ENCODE data around the gene HSF4. TPM values are rescaled to one million over a fixed set of nuclear protein-coding genes. Genes with fewer than 3 reads are reported as not detected.
A peak's percentile ranks its signal among the peaks of the same experiment; 100 is the strongest.

The HSF4 gene
- total RNA-seq, 1 donor from 2014 or later, result 3.8 TPM

GRCh38 chr16:67166598-67167168 is 2.1 kb downstream of the HSF4 start:
- DNase-seq, result no peak

- DNase-seq, result no peak
Measured at GRCh38 chr16:67167588-67167987, 3.0 kb downstream of the HSF4 start.

DNA sequence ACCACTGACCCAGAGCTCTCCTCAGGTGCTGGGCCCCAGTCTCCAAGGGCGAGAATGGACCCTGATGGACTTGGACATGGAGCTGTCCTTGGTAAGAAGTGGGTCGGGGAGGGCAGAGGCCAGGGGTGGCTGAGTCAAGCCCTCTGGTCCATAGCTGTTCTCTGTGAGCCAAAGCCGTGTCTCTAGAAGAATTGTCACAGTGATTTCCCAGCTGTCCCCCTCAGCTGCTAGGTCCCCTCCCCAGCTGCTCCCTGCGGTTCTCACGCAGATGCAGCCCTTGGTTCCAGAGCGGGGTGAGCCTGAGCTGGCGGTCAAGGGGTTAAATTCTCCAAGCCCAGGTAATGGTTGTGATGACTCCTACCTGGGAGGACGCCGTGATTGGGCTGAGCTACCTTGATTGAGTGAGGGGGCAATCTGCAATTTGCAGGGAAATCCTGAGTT is 4.5 kb downstream of the HSF4 start:
- no peak for DNase-seq

DNA sequence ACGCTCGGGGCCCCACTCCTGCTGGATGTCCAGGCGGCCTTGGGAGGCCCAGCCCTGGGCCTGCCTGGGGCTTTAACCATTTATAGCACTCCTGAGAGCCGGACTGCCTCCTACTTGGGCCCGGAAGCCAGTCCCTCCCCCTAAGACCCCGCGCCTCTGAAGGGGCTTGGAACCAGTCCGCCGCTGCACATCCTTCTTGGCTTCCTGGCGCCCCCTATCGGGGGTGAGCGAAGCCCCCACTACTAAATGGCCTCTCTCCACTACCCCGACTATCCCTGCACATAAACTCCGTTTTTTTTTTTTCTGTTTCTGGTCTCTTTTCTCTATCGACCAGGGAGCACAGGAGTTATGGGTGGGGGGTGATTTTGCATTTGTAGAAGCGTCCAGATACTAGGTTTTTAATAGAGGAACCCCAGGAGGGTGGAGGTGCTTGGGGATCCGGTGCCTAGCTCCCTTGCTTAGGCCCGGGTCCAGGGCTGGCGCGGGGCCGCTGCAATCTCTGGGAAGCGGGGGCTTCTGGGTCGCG is 5.2 kb downstream of the HSF4 start:
- peak; percentile 59 for DNase-seq

GRCh38 chr16:67170168-67170948 is 5.8 kb downstream of the HSF4 start, which contains the start of gene NOL3:
Gene NOL3 (plus strand): TSS chr16:67170538.
- peak; percentile 84 for DNase-seq

DNA sequence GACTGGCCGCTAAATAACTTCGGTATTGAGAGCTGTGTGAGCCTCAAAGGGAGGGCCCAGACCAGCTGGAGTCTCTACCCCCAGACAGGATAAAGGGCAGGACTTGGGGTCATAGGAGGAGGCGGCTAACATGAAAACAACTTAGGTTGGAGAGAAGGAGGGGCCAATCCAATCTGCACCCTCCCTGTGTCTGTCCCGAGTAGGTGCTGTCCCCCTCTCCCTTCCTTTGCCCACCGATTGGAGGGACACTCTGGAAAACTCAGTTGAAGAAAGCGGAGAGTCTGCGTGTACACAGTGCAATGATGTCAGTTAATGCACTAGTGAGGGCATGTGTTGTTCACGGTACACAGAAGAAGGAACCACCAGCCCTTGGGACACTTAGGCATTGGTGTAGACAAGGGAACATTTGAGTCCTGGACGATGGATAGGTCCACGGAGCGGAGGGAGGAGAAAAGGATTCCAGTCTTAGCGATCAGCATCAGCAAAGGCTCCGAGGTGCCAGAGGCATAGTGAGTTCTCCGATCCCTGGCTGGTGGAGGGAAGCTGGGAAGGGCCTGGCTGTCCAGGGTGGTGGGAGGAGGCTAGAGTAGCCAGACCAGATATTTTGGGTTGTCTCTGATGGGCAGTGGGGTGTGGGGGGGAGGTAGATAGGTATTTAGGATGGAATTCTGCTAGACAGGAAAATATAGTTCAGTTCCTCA is 6.6 kb downstream of the HSF4 start:
- no peak for DNase-seq

GRCh38 chr16:67173323-67173722 is 8.8 kb downstream of the HSF4 start:
- no peak for DNase-seq

- DNase-seq, result peak; percentile 83
Measured at GRCh38 chr16:67173808-67174705, 9.5 kb downstream of the HSF4 start.

DNA sequence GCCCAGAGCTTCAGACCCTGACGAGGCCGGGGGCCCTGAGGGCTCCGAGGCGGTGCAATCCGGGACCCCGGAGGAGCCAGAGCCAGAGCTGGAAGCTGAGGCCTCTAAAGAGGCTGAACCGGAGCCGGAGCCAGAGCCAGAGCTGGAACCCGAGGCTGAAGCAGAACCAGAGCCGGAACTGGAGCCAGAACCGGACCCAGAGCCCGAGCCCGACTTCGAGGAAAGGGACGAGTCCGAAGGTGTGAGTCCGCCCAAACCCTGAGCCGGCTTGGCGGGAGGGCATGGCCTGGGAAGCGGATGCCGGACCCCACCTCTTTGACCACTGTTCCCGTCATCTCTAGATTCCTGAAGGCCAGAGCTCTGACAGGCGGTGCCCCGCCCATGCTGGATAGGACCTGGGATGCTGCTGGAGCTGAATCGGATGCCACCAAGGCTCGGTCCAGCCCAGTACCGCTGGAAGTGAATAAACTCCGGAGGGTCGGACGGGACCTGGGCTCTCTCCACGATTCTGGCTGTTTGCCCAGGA is 10.2 kb downstream of the HSF4 start:
- DNase-seq, result no peak

GRCh38 chr16:67176662-67177061 is 12.1 kb downstream of the HSF4 start:
- DNase-seq, result no peak

- DNase-seq, result peak; percentile 79
Measured at GRCh38 chr16:67177743-67178699, 13.5 kb downstream of the HSF4 start.

GRCh38 chr16:67179421-67180080 is 15.0 kb downstream of the HSF4 start:
- no peak for DNase-seq

GRCh38 chr16:67180166-67180565 is 15.6 kb downstream of the HSF4 start:
- no peak for DNase-seq

DNA sequence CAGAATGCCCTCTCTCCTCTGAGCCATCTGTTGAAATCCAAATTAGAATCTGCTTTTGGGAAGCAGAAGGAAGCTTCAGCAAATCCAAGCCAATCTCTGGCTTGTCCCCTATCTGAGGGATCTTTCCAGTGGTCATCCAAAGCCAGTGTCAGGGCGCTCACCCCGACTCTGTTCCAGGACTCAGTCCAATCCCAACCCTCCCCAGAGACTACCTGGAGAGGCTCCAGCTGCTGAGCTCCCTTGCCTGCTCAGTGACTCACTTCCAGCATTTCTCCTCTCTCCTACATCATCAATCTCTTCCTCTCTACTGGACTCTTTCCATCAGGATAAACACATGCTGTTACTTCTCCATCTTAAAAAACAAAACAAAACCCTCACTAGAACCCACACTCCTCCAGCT is 16.8 kb downstream of the HSF4 start:
- DNase-seq, result no peak

DNA sequence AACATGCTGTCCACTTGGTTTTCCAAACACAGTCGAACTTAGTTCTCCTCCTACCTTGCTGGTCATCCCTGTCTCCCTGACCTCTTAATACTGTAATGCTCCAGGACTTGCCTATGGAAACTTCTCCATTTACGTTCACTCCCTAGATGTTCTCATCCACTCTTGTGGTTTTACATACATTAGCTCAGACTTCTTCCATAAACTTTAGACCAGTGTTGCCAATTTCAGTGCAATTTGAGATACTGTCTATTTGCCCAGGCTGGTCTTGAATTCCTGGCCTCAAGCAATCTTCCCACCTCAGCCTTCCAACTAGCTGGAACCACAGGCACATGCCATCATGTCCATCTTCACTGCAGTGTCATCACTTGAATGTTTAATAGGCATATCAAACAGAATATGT is 17.7 kb downstream of the HSF4 start:
- no peak for DNase-seq

DNA sequence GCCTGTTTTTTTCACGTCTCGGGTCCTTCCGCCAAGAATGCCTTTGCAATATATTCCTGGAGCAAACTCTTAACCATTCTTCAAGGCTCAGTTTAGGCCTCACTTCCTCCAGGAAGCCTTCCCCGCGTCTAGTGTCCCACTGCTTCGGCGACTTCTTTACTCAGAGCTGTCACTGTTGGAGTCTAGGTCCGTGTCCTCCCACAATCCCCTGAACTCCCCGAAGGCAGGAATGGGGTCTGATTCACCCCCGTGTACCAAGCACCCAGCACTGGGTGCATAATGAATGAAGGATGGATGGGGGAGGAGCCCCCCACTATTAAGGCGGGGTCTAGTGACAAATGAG is 18.7 kb downstream of the HSF4 start:
- DNase-seq, result no peak

DNA sequence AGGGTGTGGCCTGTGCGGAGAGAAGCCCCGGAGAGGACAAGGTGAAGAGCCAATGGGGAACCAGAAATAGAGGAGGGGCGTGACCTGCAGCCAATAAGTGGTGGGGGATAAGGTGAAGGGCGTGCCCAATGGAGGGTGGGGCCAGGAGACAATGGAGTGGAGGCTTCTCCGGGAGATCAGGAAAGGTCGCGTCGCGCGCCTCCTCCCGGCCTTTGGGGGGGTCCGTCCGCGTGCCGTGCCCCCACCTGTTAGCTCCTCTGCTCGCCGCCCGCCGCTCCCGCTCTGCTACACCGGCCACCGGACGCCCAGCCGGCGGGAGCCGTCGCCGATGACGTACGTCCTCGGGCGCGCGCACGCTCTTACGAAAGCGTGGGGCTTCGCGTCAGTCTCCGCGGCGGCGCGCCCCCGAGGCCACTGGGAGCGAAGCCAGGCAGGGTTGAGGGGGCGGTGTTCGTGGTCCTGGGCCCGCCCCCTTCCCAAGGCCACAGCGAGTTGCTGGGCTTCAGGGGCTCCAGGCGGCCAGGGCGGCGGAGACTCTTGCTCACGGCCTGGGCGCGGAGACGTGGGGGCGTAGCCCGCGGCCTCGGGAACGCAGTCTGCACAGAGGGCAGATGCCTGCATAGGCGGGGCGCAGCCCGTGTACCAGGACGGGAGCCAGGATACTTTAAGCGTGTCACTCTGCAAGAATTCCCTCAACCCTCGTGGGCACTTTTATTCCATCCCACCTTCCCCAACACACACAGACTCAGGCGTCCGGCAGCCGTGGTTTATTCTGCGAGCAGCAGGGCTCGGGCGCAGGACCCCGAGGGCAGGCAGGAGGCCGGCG is 19.3 kb downstream of the HSF4 start, which contains the start of gene MATCAP1:
MATCAP1 (minus strand) TSS at position 337 of the 826 bp plus-strand sequence. CDS start 3,353 bp downstream, outside the sequence.
- DNase-seq, result peak; percentile 99

- DNase-seq, result no peak
Measured at GRCh38 chr16:67184453-67184994, 20.0 kb downstream of the HSF4 start.

Measured in tongue (tissue), 2 donors.